Measurements from ENCODE around the gene NXPH2.

The NXPH2 gene

GRCh38 chr2:138620431-138620830 is 159.8 kb downstream of the NXPH2 start:
- no peak overlapping the region for H3K4me3 ChIP-seq (replicated peaks; ENCODE audit: low read depth, low read length)
- DNase-seq (ENCODE audit: extremely low read depth, low read depth) = no peak
- TF ChIP-seq CTCF (IDR thresholded peaks at IDR 0.05; ENCODE audit: low read depth, low read length, missing control alignments) = no peak
